Astrocyte (in vitro differentiated cells and primary cell): ENCODE measurements around the gene NCEH1.

Experiments used
- EZH2 ChIP-seq: IDR thresholded peaks from 2 replicates; pipeline ENCODE4 v1.6.1; 2012; ENCODE audit warnings: mild to moderate bottlenecking, low read length, inconsistent platforms; ENCODE audit not compliant: insufficient read depth
- TF ChIP-seq, protein P1 (sequence below): IDR thresholded peaks from 2 replicates; pipeline ENCODE4 v1.5.1; 2011; ENCODE audit warnings: low read depth, mild to moderate bottlenecking, inconsistent platforms, low read length, moderate library complexity; ENCODE audit not compliant: insufficient read depth

- TF ChIP-seq, protein P1, sequence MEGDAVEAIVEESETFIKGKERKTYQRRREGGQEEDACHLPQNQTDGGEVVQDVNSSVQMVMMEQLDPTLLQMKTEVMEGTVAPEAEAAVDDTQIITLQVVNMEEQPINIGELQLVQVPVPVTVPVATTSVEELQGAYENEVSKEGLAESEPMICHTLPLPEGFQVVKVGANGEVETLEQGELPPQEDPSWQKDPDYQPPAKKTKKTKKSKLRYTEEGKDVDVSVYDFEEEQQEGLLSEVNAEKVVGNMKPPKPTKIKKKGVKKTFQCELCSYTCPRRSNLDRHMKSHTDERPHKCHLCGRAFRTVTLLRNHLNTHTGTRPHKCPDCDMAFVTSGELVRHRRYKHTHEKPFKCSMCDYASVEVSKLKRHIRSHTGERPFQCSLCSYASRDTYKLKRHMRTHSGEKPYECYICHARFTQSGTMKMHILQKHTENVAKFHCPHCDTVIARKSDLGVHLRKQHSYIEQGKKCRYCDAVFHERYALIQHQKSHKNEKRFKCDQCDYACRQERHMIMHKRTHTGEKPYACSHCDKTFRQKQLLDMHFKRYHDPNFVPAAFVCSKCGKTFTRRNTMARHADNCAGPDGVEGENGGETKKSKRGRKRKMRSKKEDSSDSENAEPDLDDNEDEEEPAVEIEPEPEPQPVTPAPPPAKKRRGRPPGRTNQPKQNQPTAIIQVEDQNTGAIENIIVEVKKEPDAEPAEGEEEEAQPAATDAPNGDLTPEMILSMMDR = no peak
- no peak for TF ChIP-seq EZH2
Observed at GRCh38 chr3:172582712-172583111, 128.2 kb downstream of the NCEH1 start.
